GM12891 (cell line): ENCODE measurements around the gene LCAT.

Source experiments
- POLR2A ChIP-seq: IDR thresholded peaks from 2 replicates; pipeline ENCODE4 v1.6.1; 2011; ENCODE audit warnings: low read depth, low read length, control low read depth
- POLR2AphosphoS5 ChIP-seq: IDR thresholded peaks from 2 replicates; pipeline ENCODE4 v1.6.1; 2011; ENCODE audit warnings: low read depth, low read length, control low read depth
- SPI1 ChIP-seq: IDR thresholded peaks from 2 replicates; pipeline ENCODE4 v1.6.1; 2011; ENCODE audit warnings: low read depth, low read length, control low read depth
- TAF1 ChIP-seq: IDR thresholded peaks from 2 replicates; pipeline ENCODE4 v1.6.1; 2011; ENCODE audit warnings: low read depth, low read length, control low read depth

DNA sequence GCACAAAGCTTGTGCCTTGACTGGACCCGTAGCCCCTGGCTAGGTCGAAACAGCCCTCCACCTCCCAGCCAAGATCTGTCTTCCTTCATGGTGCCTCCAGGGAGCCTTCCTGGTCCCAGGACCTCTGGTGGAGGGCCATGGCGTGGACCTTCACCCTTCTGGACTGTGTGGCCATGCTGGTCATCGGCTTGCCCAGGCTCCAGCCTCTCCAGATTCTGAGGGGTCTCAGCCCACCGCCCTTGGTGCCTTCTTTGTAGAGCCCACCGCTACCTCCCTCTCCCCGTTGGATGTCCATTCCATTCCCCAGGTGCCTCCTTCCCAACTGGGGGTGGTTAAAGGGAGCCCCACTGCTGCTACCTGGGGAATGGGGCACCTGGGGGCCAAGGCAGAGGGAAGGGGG lies 15.8 kb downstream of the LCAT start:
- TF ChIP-seq TAF1 (no peak), SPI1 (no peak), POLR2A (no peak), POLR2AphosphoS5 (no peak)
